ENCODE data around the gene LACRT.

DNA sequence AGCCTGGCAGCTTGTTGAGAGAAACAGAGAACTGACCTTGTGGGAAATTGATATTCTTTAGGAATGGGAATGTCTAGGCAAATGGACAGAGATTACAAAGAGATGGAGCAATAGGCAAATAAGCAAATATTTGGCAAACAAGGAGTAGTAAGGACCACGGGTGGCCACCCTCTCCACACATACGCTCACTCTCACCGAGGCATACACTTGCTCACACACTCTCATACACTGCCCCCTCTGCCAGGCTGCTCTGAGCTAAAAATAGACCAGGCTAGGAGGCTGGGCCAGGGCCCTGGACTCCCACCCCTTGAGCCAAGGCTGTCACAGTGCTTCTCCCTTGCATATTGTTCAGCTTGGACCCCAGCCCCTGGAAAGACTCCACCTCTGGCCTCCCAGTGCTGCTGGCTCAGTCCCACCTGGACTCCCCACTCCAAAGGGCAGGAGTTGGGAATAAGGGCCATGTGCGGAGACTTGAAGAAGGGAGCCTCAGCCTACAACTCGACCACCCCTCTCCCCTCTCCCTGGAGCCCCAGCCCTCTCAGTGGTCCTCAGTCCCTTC, 47.3 kb downstream of the LACRT start:
- TF ChIP-seq, protein P1, sequence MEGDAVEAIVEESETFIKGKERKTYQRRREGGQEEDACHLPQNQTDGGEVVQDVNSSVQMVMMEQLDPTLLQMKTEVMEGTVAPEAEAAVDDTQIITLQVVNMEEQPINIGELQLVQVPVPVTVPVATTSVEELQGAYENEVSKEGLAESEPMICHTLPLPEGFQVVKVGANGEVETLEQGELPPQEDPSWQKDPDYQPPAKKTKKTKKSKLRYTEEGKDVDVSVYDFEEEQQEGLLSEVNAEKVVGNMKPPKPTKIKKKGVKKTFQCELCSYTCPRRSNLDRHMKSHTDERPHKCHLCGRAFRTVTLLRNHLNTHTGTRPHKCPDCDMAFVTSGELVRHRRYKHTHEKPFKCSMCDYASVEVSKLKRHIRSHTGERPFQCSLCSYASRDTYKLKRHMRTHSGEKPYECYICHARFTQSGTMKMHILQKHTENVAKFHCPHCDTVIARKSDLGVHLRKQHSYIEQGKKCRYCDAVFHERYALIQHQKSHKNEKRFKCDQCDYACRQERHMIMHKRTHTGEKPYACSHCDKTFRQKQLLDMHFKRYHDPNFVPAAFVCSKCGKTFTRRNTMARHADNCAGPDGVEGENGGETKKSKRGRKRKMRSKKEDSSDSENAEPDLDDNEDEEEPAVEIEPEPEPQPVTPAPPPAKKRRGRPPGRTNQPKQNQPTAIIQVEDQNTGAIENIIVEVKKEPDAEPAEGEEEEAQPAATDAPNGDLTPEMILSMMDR (IDR thresholded peaks at IDR 0.05; ENCODE audit: low read depth, low read length, missing input control), result no peak
- TF ChIP-seq, protein P2, sequence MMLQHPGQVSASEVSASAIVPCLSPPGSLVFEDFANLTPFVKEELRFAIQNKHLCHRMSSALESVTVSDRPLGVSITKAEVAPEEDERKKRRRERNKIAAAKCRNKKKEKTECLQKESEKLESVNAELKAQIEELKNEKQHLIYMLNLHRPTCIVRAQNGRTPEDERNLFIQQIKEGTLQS (IDR thresholded peaks at IDR 0.05), result no peak
- TF ChIP-seq REST (IDR thresholded peaks at IDR 0.05) (peak; percentile 79), RAD21 (IDR thresholded peaks at IDR 0.05) (no peak), SP1 (IDR thresholded peaks at IDR 0.05) (peak; percentile 83), YY1 (IDR thresholded peaks at IDR 0.05) (peak; percentile 68), EGR1 (IDR thresholded peaks at IDR 0.05; ENCODE audit: low read depth in 2 of 2) (no peak), TAF1 (conservative IDR thresholded peaks at IDR 0.05) (peak; percentile 92), HNF4A (conservative IDR thresholded peaks at IDR 0.05) (peak; percentile 82 to 87), NR2F2 (IDR thresholded peaks at IDR 0.05) (peak; percentile 27), FOXA1 (IDR thresholded peaks at IDR 0.05) (peak; percentile 54), JUND (IDR thresholded peaks at IDR 0.05) (peak in 1 of 2 donors; percentile 72)
- TF ChIP-seq, protein P3, sequence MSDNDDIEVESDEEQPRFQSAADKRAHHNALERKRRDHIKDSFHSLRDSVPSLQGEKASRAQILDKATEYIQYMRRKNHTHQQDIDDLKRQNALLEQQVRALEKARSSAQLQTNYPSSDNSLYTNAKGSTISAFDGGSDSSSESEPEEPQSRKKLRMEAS (IDR thresholded peaks at IDR 0.05), result peak; percentile 48
- TF ChIP-seq, protein P4, sequence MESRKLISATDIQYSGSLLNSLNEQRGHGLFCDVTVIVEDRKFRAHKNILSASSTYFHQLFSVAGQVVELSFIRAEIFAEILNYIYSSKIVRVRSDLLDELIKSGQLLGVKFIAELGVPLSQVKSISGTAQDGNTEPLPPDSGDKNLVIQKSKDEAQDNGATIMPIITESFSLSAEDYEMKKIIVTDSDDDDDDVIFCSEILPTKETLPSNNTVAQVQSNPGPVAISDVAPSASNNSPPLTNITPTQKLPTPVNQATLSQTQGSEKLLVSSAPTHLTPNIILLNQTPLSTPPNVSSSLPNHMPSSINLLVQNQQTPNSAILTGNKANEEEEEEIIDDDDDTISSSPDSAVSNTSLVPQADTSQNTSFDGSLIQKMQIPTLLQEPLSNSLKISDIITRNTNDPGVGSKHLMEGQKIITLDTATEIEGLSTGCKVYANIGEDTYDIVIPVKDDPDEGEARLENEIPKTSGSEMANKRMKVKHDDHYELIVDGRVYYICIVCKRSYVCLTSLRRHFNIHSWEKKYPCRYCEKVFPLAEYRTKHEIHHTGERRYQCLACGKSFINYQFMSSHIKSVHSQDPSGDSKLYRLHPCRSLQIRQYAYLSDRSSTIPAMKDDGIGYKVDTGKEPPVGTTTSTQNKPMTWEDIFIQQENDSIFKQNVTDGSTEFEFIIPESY (IDR thresholded peaks at IDR 0.05), result no peak
